GM12874 (cell line): ENCODE results near the gene ZNF609.

Experiments
- TF ChIP-seq, protein P1 (sequence below): IDR thresholded peaks from 2 replicates; pipeline ENCODE4 v1.5.1; 2011; ENCODE audit warnings: low read depth, mild to moderate bottlenecking, control low read depth, low read length, moderate library complexity; ENCODE audit not compliant: insufficient read depth

The ZNF609 gene

DNA sequence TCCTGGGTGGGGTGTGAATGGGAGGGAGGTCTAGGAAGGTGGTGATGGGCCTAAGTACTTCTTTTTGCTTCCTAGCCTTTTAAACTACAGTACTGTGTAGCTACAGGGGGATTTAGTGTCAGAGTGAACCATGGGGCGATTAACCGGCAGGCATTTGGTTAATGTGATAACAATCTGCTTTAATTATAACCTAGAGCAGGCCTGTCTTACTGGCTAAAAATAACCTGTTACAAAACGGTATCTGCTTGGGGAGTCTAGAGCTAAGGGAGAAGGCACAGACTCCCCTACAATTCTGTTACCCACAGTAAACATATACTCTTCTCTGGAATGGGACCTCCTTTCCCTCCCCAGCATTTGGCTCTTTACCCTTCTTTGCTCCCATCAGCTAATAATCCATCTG, 229.6 kb downstream of the ZNF609 start:
- TF ChIP-seq, protein P1, sequence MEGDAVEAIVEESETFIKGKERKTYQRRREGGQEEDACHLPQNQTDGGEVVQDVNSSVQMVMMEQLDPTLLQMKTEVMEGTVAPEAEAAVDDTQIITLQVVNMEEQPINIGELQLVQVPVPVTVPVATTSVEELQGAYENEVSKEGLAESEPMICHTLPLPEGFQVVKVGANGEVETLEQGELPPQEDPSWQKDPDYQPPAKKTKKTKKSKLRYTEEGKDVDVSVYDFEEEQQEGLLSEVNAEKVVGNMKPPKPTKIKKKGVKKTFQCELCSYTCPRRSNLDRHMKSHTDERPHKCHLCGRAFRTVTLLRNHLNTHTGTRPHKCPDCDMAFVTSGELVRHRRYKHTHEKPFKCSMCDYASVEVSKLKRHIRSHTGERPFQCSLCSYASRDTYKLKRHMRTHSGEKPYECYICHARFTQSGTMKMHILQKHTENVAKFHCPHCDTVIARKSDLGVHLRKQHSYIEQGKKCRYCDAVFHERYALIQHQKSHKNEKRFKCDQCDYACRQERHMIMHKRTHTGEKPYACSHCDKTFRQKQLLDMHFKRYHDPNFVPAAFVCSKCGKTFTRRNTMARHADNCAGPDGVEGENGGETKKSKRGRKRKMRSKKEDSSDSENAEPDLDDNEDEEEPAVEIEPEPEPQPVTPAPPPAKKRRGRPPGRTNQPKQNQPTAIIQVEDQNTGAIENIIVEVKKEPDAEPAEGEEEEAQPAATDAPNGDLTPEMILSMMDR: no peak

- TF ChIP-seq, protein P1: no peak
Measured at GRCh38 chr15:64690578-64691296, 230.4 kb downstream of the ZNF609 start.

DNA sequence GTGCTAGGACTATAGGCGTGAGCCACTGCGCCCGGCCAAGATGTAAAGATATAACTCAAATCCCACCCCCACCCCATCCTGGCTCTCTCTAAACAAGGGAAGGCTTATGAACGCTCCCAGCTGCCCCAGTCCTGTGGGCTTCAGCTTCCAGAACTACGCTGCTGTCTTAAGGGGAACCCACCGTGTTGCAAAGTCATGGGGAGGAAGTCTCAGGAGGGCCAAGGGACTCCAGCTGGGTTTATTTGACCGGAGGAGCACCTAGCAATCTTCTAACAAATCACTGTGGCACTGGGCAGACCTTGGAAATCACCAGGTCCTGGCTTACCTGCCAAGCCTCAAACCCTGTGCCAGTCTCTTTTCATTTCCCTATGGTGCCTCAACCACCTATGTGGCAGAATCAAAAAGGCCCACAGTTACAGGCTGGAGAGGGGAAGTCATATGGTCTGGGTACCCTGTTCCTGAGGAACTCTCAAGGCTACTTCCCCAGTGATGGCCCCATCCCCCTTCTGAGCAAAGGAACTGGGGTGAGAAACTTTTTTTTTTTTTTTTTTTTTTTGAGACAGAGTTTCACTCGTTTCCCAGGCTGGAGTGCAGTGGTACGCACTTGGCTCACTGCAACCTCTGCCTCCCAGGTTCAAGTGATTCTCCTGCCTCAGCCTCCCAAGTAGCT, 231.7 kb downstream of the ZNF609 start:
- TF ChIP-seq, protein P1: no peak

- TF ChIP-seq, protein P1: no peak
Measured at GRCh38 chr15:64693134-64693533, 232.8 kb downstream of the ZNF609 start.

- TF ChIP-seq, protein P1: no peak
Measured at GRCh38 chr15:64694816-64695215, 234.4 kb downstream of the ZNF609 start.

- TF ChIP-seq, protein P1: no peak
Measured at GRCh38 chr15:64695561-64695992, 235.2 kb downstream of the ZNF609 start.

DNA sequence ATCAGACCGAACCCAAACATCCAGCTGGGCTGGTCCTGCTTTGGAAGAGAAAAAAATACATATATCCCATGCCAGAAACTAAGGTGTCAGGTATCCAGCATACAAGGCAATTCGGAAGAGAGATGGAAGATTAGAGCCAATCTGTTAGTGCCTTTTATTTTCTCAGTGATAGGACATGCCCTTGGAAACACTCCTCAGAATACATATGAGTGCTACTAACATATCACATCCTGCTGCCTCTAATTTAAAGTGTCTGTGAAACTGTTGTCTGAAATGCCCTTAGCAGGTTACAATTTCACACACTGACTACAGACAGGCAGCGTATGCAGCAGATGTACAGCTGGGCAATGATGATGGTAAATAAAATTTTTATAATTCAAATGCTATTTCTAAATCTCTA, 236.1 kb downstream of the ZNF609 start:
- TF ChIP-seq, protein P1: no peak
